ENCODE results near the gene ARHGEF4.
"Not testable (repeated sequence)": the region's sequence is repeated elsewhere in the genome, so short reads cannot be mapped to it uniquely, and the experiment has no call there.

ARHGEF4 gene

DNA sequence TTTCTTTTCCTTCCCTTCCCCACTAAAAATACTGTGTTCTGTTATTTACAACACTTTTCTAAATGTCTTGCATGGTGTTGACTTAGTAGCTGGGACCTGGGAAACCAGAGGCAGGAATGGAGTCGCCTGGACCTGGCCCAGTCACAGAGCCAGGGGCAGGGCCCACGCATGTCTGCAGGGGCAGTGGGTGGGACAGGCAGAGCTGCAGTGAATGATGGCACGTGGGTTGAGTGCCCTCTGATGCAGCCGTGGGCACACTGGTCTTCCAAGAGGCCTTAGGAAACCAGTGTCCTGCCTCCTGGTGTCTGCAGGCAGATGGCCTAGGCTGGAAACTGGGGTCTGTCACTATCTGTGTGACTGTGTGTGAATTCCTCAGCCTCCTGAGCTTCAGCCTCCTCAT, 46.8 kb downstream of the ARHGEF4 start:
- no peak for DNase-seq (ENCODE audit: low read depth in 2 of 2)

DNA sequence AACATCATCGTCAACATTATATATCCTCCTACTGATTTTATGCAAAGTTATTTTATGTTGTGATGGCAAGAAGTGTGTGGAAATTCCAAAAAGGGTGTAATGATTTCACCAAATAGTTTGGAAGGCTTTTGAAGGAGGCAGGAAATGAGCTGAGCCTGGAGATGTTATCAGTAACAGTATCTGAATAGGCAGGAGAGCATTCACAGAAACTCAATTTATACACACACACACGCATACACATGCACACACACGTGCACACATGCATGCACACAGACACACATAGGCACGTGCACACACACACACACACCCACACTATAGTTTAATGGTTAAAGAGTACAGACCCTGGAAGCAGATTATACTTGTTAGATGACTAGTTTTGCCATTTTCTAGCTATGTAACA, 47.3 kb downstream of the ARHGEF4 start:
- DNase-seq (ENCODE audit: low read depth in 2 of 2) = no peak

DNA sequence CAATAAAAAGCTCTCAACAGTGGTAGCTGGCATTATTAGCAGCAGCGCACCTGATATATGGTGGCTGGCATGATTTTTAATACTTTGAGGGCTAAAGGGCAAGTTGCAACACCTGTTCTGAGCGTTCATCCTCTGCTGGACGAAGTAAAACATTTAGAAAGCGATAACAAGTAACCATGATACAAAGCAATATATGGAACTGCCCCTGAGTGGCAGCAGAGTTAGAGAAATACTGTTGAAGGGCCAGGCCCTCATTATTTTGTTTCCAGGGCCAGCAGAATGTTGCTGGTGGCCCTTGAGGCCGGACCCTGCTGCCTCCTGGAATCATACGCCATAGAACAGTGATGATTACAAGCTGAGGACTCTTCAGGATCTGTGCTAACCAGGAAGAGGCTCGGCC, 47.8 kb downstream of the ARHGEF4 start:
- no peak for DNase-seq (ENCODE audit: low read depth in 2 of 2)

DNA sequence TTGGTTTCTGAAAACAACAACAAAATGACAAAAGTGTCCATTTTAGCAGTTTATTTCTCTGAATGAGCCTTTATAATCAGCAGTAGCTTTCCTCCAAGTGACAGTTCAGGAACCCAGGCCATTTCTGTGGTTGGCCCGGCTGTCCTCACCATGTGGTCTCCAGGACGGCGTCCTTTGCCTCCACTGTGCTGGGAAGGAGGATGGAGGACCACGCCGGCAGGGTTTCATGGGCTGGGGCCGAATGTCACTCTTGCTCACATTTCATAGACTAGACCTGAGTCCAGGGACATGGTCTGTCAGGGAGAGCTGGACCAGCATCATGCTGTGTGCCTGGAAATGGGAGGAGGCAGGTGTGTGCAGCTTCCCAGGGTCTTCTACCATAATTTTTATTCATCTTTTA, 50.9 kb downstream of the ARHGEF4 start:
- DNase-seq (ENCODE audit: low read depth in 2 of 2) = no peak

DNA sequence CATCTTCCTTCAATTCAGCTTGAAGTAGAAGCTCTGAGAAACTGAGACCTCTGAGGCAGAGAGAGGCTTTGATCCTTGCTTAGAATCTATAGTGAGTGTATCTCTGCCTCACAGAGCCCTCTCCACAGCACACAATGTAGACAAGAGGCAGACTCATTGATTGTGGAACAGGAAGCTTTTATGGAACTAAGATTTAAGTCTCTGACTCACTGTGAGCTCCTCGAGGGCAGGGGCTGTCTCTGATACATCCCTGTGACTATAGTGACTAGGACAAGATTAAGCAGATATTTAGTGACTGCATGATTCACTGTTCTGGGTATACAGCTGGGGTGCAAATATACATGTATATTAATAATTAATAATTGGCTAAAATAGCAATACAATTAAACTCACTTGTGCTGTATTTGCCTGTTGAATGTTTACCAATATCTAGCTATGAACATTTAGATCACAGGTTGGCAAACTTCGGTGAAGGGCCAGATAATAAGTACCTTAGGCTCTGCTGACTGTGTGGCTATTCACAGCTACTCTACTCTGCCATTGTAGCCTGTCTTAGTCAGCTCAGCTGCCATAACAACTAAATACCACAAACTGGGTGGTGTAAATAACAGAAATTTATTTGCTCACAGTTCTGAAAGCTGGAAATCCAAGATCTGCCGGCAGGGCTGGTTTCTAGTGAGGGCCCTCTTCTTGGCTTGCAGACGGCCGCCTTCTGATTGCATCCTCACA, 54.4 kb downstream of the ARHGEF4 start:
- no peak for DNase-seq (ENCODE audit: low read depth in 2 of 2)

DNA sequence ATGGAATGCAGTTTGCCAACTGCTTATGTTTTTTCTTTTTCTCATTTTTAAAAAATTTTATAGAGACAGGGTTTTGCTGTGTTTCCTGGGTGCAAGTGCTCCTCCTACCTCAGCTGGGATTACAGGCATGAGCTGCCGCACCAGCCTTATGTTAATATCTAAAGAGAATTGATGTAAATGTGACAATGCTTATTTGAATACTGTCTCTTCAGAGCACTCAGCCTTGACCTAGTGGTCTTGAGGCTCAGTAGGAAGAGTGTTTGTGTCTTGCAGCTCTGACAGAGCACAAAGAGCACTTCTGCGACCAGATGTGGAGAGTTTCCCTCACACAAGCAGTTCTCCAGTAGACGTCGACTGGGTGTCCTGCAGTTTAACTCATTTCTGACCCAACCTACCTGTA, 55.3 kb downstream of the ARHGEF4 start:
- no peak for DNase-seq (ENCODE audit: low read depth in 2 of 2)

DNA sequence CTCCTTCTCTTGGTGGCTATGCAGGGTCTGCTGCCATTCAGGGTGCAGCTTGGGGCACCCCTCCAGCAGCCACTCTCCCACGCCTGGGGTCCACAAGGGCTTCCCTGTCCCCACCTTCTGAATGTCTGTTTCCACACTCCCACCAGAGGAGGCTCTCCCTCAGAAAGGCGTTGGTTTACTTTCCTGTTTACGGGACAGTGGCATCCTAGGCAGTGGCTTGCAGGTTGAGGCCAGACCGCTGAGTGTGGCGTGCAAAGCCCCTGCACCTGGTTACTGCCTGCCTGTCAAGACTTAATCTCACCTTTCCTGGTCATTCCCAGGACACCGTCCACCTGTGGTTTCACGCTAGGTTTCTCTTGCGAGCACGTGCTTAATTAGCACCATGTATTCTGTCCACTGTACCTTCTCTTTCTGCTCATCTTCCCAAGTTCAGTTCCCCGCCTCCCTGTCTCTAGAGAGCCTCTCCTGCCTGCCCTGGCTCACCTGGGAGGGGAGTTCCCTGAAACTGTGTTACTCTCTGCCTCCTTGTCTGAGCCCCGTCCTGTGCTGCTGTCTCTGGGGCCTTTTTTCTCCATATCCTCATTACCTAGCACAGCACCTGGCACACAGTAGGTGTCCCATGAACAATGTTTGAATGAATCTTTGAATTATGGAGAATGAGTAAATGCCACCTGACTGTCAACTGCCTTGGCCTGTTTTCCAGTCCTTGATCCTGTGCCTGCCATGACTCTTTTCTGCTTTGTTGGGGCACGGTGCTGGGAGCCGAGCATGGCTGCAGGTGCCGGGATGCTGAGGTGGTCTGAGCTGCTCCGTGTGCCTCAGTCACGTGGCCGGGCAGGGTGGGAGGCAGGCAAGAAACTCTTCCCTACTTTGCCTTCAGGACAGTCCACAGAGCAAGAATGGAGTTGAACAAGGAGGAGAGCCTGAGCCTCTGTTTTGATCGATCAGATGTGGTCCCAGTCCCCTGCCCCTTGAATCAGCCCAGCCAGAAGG, 56.4 kb downstream of the ARHGEF4 start:
- no peak for DNase-seq (ENCODE audit: low read depth in 2 of 2)

DNA sequence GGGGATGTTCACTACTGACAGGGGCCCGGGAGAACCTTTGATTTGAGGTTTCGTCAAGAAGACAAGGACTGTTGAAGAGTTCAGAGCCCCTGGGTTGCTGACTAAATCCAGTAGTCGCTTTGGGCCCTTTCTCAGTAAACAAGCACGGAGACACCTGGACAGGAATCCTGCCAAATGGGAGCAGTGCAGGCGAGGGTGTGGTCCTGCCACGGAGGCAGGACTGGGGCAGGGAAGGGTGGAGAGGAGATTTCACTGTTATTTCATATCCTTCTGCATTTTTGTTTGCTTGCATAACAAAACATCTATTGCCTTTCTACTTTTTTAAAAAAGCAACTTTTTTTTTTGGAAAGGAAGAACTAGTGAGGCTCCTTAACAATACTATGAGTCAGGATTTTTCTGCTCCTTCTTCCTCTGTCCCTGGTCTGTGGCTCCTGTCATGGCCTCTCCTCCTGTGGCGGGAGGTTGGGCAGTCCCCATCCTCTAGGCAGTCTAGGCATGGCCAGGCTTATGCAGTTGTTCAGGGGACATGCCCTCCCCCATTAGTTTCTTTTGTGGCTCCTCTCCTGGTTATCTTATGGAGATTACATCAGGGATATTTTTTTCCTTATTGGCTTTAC, 57.7 kb downstream of the ARHGEF4 start:
- no peak for DNase-seq (ENCODE audit: low read depth in 2 of 2)

DNA sequence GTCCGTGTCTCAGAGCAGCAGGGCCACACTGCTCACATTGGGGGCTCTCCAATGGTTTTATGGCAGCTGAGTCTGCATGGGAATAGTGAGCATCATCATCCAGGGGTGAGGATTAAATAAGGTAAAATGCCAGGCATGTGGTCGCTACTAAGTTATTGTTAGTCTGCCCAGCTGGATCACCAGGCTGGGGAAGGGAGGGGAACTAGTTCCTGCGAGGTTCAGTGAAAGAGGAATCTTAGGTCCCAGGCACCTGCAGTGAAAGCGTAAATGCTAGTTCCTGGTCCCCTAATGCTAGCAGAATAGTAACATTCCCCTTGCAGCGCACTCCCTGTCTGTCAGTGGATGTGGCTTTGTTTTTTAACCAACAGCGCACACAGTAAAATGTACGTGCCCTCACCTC, 60.1 kb downstream of the ARHGEF4 start:
- no peak for DNase-seq (ENCODE audit: low read depth in 2 of 2)

DNA sequence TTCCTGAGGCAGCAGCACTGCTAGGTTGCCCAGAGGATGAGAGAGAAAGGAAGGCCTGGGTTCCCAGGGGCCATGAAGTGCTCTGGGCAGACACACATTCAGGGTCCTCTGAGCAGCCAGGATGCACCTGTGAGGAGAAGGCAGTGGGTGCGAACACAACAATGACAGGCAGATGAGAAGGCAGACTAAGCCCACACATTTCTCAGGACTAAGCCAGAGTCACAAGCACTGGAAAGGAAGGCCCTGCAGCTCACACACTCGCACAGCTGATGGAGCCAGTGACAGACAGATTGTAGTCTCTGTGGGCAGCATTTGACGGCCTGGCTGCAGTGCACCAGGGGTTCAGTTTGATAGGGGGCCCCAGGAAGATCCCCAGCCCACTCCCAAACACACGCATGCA, 61.8 kb downstream of the ARHGEF4 start:
- DNase-seq (ENCODE audit: low read depth in 2 of 2) = no peak

DNA sequence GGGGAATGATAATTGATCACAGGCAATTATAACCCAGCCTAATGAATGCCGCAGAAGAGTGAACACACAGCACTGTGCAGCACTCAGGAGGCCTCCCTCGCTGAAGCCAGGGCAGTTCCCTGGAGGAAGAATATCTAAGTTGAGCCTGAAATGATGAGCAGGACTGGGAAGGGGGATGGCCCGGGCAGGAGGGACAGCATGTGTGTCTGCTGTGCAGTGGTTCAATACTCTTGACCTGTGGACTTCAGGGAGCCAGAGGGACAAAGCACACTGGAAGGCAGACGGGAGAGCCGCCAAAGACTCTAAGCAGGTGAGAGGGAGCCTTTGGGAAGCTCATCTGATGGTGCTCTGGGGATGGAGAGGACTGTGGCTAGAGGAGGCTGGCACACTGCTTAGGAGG, 62.6 kb downstream of the ARHGEF4 start:
- DNase-seq (ENCODE audit: low read depth in 2 of 2) = no peak

DNA sequence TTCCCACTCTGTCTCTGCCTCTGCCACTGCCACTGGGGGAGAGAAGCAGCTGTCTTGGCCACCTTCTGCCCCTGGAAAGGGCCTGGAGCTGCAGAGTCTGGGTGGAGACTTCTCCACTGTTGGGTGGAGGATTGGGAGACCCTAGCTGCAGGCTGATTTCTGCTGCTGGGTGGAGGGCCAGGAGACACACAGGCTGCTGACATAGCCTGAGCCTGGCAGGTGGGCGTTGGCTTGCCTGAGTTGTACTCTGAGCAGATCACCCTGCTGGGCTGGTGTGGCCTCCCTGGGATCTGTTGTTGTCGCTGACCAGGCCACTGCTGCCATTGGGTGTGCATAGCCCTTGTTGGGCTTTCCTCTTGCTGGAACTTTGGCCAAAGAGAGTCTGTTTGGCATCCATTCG, 64.3 kb downstream of the ARHGEF4 start:
- no peak for DNase-seq (ENCODE audit: low read depth in 2 of 2)

DNA sequence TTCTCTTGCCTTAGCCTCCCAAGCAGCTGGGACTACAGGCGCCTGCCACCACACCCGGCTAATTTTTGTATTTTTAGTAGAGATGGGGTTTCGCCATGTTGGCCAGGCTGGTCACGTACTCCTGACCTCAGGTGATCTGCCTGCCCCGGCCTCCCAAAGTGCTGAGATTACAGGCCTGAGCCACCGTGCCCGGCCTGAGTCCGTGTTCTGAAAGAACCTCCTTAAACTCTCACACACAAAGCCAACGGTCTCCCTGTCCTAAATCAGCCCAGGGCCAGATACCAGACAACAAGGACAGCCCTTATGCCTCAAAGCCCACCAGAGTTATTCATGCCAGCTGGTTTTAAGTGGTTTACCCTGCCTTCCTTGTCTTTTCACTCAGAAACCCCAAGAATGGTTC, 64.9 kb downstream of the ARHGEF4 start:
- not testable (repeated sequence) for DNase-seq (ENCODE audit: low read depth in 2 of 2)

DNA sequence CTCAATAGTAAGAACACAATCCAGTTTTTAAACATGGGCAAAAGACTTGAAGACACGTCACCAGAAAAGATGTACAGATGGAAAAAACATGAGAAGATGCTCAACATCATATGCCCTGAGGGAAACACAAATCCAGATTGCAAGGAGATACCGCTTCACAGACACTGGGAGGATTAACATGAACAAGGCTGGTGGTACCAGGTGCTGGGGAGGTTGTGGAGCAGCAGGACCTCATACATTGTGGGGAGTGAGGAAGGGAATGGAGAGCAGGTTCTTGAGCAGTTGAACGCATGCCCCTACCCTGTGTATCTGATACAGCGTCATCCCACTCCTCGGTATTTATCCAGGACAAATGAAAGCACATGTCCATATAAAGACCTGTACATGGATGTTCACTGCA, 72.1 kb downstream of the ARHGEF4 start:
- no peak for DNase-seq (ENCODE audit: low read depth in 2 of 2)

DNA sequence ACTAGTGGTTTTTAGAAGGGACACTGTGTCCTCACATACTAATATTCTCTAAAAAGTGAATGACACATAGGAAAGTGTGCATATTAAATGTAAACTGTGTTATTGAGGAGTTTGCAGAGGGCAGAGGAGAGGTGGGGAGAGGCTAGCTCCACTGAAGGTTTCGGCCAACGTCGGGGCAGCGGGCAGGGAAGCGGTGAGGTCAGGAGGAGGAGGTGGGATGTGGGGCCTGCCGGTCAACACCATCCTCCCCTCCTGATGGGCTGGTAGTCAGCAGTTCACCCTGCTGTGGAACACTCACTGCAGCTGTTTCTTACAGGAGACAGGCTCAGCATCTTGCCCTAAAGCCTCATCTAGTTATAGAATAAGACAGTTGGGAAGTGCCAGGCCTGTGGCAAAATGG, 74.2 kb downstream of the ARHGEF4 start:
- no peak for DNase-seq (ENCODE audit: low read depth in 2 of 2)

DNA sequence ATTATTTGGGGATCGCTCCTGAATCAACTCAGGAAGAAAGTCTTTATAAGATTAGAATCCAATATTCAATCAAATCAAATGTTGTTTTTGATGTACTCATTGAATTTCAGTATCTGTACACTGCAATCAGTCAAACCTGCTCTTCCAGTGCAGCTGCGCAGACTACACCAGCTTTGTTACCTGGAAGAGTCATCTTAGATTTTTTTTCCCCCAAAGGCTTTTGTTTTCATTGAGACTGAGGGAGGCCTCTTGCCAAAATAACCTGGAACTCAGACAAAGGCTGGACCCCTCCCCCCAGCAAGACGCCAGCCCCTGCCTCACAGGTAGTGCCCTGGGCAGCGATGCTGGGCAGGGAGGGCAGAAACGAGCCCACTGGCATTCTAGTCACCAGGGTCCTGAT, 74.8 kb downstream of the ARHGEF4 start:
- no peak for DNase-seq (ENCODE audit: low read depth in 2 of 2)

DNA sequence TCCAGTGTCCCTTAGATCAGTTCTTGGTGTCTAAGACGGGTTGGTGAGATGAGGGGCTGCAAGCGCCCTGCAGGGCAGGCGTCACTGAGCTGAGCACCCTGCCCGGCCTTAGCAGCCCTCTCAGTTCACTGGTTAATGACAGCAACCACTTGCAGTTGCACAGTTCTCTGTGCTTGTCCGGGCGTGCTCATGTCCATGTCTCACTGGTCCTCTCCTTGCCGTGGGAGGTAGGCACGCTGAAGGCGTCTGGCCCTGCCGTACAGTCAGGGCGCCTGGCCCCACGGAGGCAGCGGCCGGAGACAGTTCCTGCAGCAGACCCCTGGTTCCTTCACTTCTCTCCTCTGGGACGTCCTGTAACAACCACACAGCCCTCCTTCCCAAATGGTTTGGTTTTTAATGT, 75.3 kb downstream of the ARHGEF4 start:
- DNase-seq (ENCODE audit: low read depth in 2 of 2) = no peak

DNA sequence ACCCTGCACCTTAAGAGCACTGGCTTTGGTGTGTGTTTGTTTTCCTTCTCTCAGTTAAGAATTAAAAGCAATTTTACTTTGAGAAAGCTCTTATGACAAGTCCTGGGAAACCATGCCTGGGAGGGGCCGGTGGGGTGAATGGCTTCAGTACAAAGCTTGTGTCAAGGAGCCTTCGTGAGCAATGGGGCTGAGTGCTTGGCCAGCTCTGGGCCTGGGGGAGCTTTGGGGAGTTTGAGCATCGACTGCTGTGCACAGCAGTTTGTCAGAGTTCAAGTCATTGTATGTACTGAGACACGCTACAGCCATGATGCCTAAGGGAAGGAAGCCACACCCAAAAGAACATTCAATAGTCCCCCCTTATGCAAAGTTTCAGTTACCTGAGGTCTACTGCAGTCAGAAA, 75.8 kb downstream of the ARHGEF4 start:
- DNase-seq (ENCODE audit: low read depth in 2 of 2) = no peak

DNA sequence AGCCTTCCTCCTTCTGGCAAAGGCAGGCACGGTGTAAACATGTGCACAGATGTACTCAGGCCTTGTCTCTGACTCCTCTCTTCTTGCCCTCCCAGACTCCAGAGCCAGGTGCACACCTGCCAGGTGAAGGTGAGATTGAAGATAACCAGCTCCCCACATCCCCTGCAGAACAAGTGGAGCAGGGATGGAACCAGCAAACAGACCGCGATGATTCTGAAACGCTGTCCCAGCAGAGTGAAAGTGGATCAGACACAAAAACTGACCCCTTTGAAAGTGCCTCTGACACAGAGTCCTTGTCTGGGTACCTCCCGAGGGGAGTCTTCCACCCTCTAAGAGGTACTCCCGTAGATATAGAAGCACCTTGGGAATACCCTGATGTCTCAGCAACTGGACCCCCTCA, 77.2 kb downstream of the ARHGEF4 start:
- no peak for DNase-seq (ENCODE audit: low read depth in 2 of 2)

DNA sequence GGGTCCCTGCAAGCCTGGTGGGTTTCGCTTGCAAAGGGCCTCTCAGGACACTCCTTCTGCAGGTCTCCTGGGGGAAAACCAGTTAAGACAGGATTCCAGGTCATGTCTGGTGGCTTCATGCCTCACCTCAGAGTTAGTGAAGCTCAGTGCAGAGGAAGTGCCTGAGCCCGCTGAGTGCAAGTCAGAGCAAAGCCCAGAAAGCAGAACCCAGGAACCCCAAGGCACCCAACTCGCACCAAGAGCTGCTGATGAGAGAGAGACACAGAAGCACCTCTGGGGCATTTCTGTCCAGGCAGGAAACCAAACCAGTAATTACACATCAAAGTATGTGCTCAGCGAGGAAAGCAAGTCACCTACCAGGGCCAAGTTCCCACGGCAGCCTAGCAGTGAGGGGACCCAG, 78.4 kb downstream of the ARHGEF4 start:
- no peak for DNase-seq (ENCODE audit: low read depth in 2 of 2)

DNA sequence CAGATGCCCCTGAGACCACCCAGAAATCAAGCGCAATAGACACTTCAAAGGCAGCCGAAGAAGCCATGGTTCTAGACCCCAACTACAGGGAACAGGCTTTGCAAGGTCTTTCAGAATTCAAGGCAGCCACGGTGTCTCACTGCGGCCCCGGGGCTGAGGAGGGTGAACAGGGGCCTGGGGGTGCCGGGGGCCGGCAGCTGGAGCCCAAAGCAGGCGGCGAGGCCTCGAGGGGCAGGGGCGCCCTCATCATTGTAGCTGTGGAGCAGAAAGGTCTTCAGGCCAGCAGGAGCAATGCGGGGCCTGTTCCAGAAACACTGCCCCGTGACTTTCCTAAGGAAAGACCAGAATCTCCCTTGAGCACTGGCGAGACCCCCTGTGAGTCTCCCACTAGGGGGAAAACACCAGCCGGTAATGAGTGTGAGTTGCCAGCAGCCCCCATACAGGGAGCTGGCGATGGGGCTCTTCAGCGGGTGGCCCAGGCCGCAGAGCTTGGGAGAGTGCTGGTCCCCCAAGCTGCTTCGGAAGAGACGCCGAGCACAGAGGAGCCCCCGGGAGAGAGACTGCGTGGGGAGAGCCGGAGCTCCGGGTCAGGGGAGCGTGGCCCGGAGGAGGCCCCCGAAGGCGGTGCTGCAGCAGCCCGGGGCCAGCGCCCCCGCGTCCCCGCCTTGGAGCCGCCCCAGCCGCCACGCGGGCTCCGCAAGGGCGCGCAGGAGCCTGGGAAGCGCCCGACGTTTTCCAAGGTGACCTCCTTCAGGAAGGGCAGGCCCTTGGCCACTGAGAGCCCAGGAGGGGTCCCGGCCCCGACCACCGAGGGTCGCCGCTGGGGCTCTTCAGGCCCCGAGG, 79.1 kb downstream of the ARHGEF4 start:
- no peak for DNase-seq (ENCODE audit: low read depth in 2 of 2)

DNA sequence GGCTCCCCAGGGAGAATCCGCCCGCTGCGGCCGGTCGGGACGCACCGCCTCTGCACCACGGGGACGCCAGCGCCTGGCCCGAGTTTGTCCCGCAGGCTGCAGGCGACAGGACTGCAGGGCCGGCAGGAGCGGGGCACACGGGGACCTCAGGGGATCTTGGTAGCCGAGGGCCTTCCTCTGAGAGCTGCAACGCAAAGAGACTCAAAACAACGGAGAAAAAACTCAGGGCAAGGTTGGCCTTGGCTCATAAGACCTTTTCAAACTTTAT, 79.7 kb downstream of the ARHGEF4 start:
- no peak for DNase-seq (ENCODE audit: low read depth in 2 of 2)
